NCI-H1417 treated with DMSO at 0.1 percent for 48 hours (cell line): ENCODE results near the gene CDC73.
"Not testable (repeated sequence)": the region's sequence is repeated elsewhere in the genome, so short reads cannot be mapped to it uniquely, and the experiment has no call there.

Experiments
- DNase-seq: peaks from one replicate; lab custom pipeline; 2025; lab: John Stamatoyannopoulos, UW

The CDC73 gene

DNA sequence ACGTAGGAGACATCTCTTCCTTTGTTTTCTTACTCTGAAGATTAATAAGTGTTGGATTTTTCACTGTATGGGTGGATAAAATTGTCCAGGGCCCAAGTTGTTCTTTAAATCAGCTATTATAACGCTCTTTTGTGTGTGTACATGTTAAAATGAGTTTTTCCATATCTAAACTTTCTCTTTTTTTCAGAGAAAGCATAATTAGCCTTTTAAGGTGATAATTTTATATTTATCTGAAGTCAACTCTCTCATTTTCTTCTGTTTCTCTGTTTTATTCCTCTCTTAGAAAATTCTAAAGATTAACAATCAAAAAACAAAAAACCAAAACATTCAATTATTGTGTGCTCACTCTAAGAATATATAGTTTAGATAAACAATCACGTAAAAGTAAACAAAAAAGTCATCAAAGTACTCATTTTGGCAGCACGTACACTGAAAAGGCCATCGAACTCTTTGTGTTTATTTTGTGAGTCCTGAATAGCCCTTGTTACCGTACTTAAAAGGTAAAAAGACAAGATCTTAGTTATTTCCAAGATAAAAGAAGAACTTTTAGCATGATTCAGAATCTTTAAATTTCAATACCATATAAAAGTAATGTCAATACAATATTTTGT, 7.2 kb upstream of the CDC73 start:
- no peak for DNase-seq

DNA sequence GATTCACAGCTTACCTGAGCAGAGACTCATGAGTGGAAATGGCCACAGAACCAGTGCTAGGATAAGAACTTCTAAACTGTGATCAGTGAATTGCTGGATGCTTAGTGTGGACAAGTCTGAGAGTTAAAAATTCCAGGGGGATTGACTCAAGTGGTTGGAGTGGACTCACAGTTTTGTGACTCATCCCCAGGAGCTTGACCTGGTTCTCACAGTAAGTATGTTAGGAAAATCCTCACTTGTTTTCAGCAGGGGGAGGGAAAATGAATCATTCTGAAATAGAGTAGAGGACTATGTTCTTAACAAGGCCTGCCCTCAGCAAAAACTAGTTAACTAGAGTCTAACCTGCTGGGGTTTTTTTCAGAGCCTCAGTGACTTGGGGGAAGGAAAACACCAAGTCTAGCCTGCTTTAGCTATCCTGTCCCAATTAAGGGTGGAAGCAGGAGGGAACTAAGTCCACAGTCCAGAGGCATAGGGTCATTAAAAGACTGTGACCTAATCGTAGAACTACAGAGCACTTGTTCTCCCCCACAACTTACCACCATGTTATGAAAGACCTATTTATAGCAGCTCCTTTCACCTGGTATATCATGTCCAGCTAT, 6.1 kb upstream of the CDC73 start:
- DNase-seq: no peak

DNA sequence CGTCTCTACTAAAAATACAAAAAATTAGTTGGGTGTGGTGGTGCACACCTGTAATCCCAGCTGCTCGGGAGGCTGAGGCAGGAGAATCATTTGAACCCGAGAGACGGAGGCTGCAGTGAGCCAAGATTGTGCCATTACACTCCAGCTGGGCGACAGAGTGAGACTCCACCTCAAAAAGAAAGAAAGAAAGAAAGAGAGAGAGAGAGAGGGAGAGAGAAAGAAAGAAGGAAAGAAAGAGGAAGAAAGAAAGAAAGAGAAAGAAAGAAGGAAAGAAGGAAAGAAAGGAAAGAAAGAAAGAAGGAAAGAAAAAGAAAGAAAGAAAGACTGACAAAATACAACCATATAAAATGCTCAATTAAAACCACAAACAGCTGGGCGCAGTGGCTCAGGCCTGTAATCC, 4.7 kb upstream of the CDC73 start:
- not testable (repeated sequence) for DNase-seq

DNA sequence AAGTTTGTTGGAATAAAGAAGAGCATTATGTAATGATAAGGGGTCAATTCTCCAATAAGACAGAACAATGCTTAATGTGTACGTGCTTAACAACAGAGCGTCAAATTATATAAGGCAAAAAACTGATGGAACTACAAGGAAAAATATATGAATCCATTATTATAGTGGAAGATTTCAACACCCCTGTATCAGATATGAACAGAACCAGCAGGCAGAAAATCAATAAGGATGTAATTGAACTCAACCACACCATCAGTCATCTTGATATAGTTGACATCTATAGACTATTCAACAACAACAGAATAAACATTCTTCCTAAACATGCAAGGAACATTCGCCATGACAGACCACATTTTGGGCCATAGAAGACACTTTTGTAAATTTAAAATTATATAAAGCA, 3.6 kb upstream of the CDC73 start:
- no peak for DNase-seq

DNA sequence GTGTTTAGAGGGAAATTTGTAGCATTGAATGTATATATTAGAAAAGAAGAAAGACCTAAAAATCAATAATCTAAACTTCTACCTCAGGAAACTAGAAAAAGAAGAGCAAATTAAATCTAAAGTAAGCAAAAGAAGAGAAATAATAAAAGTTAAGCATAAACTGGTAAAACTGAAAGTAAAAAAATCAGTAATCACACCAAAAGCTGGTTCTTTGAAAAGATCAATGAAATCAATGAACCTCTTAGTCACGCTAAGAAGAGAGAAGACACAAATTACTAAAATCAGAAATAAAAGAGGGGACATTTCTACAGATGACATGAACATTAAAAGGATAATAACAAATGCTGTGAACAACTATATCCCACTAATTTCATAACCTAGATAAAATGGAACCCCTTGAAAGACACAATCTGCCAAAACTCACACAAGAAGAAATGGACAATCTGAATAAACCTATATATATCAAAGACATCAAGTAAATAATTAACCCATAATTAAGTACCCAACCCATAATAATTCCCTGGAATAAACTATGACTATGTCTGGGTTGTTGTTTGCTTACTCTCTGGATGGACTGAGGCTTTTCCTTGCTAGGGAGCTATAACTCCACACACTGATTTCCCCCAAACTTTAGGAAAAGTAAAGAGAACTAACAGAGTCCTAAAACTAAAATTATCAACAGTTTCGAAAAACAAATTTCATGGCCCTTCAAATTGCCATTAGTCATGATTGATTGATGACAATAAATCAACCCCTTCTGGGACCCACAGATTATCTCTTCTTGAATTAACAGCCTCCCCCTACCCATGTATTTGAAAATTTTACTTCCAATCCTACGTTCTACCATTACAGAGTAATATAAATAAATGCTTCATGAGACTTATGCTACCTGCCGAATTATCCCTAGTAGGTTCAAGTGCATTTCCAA, 2.8 kb upstream of the CDC73 start:
- no peak for DNase-seq

DNA sequence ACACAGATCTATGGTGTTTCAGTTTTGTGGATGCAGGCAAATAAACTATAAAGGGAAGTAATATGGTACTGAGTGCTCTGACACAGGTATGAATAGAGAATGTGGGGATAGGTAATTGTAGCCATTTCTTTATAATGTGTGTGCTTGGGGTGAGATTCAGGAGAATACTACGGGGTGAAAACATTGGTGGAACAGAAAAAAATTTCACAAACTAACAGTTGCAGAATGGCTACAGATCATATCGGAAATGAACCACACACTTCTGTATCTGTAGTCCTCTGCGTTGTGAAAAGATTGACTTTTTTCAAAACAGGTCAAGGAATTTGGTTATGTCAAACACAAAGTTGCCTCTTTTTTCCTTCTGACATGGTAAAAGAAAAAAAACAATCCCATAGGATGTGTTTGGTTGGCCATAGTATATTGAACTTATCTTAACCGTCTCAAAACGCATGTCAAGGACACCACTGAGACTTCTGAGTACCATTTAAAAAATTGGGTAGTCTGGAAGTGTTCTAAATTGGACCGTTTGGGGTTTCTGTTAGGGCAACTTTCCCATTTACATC, 1.1 kb upstream of the CDC73 start:
- no peak for DNase-seq

DNA sequence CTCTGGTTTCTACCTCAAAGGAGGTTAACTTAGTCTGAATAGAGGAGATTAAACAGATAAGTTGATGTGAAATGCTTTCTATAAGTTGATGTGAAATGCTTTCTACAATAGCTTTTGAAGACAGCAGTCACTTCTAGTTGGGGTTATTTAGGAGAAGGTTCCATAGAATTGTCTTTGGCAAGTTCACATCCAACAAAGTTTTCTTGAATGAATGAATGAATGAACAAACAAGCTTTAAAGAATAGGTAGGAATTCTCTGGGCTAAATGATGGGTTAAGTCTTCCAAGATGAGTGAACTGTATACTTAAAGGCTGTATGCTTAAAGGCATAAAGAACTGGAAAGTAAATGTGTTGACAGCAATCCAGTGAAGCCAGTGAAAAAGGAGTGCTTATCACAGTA, 1.9 kb downstream of the CDC73 start:
- no peak for DNase-seq

DNA sequence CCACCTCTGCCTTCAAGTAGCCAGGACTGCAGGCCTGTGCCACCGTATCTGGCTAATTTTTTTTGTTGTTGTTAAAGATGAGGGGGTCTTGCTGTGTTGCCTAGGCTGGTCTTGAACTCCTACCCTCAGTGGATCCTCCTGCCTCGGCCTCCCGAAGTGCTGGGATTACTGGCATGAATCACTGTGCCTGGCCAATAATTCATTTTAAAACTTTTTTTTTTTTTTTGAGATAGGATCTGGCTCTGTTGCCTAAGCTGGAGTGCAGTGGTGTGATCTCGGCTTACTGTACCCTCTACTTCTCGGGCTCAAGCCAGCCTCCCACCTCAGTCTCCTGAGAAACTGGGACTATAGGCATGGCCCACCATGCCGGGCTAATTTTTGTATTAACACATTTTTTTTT, 3.5 kb downstream of the CDC73 start:
- no peak for DNase-seq

DNA sequence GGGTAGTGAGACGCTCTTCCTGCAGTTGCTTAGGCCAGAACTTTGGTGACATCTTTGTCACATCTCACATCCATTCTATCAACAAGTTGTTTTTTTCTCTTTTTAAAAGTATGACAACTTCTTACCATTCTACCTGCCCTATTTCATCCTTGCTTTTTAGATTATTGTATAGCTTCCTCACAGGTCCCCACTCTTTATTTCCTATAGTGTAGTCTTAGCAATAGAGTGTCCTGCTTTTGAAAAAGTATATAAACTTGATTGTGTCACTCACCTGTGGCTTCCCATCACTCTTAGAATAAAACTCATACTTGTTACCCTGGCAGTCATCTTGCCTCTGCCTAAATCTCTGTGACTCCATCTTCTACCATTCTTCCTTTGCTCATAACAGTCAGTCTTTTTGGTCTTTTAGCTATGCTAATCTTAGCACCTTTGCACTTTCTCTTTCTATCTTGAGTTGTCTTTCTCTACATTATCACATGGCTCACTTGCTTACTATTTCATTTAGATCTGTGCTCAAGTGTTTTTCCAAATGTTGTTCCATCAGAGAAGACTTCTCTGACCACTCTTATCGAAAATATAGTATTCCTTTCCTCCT, 9.5 kb downstream of the CDC73 start:
- no peak for DNase-seq

DNA sequence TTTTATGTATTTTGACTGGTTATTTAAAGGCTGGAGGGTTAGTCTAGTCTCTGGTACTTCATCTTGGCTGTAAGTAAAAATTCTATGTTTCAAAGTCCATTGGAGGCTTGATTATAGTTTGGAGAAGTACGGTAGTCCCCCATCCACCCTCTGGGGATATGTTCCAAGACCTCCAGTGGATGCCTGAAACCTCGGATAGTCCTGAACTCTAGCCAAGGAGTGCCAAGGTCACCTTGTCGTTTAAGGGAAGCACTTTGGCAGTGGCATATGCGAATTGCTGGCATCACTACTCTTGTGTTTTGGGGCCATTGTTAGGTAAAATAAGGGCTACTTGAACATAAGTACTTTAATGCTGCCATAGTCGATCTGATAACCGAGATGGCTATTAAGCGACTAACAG, 18.4 kb downstream of the CDC73 start:
- no peak for DNase-seq

DNA sequence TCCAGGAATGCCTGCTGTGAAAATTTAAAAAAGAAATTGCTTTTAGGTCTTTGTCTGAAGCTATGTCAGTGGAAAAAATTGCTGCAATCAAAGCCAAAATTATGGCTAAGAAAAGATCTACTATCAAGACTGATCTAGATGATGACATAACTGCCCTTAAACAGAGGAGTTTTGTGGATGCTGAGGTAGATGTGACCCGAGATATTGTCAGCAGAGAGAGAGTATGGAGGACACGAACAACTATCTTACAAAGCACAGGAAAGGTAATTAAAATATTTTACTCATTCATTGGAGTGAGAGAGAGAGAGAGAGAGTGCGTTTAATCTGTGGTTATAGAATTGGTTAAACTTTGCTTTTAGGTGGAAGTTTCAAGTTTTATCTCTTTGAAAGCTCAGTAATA, 20.0 kb downstream of the CDC73 start:
- no peak for DNase-seq

DNA sequence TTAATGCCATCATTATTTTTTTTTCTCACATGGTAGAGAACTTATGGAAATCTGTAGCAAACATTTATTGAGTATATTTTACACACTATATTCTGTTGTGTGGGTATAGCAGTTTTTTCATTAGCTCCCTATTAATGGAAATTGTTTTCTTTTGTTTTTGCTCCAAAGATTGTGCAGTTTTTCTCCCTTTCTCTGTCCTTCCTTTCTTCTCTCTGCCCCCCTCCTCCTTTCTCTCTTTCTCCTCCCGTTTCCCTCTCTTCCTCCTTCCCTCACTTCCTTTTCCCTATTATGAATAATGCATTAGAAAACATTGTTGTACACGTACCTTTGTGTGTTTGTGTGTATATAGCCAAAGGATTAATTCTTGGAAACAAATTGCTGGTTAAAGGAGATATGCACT, 20.6 kb downstream of the CDC73 start:
- no peak for DNase-seq

DNA sequence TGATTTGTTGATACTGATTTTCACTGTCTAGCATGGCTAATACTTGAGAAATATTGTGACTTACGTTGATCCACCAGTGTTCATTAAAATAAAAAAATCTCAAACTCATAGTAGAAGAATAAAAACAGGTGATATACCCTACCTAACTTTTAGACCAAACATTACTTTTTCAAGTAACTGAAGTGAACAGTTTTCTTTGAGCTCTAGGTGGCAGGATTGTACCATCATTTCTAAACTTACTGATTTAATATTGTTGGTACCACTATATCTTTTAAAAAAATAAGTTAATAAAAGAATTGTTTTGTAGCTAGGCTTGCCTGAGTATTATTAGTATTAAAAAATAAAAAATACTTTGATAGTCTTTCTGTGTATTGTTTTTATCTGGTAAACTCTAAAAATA, 21.5 kb downstream of the CDC73 start:
- DNase-seq: no peak

DNA sequence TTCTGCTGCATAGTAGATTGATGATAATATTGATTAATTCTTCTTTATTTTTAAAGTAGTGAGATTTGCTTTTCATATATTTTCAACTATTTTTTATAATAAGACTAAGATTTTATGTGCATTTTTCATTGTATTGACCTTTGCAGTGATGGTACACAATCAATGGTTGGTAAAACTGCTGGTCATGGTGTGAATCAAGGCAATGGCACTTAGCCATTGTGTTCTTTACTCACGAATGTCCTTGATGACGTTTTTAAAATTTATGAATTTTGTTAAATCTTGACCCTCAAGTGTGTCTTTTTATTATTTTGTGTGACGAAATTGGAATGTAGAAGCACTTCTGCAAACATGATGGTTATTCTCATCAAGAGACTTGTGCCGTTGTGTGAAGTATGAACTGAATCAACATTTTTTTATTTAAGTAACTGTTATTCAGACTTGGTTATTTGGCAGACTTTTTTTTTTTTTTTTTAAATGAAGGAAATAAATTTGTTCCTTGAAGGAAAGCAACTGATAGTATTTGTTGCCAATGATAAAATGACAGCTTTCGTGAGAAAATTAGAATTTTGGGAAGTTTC, 22.6 kb downstream of the CDC73 start:
- DNase-seq: no peak

DNA sequence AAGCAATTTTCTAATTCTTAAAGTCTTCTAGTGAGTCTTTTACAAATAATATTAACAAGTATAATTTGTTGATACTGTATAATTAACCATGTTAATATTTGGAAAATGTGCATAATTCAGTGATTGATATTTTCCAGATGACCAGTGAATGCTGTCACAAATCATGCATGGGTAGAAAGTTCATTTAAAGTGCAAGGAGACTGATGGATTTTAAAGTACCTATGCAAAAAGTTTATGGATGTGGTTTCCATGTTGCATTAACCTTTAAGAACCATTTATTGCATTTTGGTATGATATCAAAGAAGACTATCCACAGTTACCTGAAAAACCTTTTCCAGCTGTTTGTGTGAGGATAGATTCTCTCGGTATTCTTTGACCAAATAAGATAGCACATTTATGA, 23.2 kb downstream of the CDC73 start:
- no peak for DNase-seq

DNA sequence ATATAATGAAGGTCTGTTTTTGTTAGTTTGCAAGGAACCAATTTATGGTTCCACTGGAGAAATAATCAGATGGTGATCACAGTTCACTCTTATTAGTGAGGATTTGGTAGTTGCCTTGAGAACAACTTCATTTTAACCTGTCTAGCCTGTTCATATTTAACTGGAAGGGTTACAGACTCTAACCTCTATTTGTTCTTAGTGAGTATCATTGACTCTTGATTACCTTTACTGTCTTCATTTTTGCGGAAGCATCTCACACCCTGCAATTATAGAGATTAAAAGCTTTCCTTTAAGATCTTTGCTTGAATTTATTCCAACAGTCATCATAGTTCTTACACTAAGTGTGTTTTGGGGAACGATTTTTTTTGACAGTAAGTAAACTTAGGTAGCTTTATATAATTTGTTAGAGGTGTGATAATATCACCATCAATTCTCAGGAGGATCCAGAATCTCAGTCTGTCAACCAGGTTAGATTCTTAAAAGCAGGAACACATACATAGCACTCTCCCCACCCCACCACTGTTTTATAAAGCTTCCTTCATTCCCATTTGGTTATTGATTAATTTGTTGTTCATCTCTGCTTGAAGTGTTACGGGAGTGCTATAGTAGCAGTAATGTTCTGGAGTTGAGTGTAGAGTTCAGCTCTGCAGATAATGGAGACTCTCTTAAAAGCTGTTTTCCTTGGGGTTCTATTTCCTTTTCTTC, 34.4 kb downstream of the CDC73 start:
- no peak for DNase-seq

DNA sequence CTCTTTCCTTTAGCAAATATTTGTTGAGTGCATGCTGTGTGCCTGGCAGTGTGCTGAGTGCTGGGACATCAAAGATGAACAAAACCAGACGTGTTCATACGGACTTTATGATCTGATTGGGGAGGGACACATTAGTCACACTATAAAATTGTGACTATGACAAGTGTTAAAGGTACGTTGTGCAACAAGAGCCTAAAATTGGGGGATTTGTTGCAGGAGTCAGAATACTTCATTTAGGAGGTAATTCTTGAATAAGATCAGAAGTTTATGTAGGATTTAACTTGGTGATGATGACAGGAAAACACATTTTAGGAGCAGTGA, 35.0 kb downstream of the CDC73 start:
- no peak for DNase-seq

DNA sequence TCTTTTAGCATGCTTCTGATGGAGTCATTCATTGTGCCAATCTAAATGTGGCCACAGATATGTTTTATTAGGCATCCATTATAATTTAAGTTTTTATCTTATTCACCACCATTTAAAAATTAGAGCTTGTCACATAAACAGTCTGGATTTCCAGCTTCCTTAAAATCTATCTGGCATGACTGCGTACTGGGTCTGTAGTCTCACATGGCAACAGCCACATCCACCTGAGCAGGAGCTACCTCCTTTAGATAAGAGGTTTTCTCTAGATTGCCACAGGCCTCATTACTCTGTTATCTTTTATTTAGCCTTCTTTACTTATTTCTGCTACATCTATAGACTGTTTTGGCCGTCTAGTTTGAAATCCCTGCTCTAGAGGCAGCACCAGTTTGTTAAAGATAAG, 35.5 kb downstream of the CDC73 start:
- DNase-seq: no peak

DNA sequence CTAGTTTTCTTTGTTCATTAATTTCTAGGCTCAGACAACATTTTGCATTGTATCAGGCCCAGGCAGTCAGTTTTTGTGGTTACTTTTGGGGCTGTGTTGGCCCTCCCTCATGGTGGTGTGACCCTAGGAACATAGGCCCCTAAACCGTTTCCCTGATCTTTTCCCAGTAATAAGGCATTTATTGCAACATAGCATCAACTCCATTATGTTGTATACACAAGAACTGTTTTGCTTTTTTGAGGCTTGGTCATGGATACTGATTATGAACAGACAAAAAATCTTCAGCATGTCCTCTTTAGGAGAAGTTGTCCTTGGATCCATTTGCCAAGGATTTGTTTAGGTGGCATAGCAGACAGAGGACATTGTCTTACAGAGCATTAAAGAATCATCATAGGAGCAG, 54.3 kb downstream of the CDC73 start:
- DNase-seq: no peak

DNA sequence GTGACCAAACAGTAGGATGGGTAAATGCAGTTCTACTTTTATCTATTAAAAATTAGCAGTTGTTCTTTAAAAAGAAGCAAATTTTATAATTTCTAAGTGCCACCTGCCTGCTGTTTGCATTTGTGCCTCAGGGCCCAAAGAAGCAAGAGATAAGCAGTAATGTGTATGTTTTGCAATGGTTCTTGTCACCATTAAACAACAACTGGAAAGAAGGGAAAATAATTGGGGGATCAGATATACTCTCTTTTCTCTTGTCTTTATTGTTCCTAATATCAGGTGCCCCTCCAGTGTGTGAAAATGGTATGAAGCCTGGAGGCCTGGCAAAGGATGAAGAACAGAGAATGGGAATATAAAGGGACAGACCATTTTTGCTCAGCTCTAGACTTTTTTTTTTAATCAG, 55.0 kb downstream of the CDC73 start:
- DNase-seq: no peak

DNA sequence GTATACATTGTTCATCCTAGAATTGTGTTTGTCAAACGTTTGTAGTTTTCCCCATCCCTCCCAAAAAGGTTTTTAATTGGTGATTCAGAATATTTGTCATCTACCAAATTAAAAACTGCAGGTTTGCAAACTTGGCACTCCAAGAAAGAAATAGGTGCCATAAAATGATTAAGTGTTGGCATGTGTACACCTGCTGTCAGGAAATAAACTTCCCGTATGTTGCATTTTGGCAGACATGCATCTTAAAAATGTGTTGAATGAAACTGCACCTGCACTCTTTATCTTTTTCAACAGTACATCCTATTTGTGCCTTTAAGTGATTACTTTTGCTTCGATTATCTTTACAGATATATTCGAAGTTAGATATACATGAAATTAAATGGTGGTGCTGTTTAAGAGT, 57.3 kb downstream of the CDC73 start:
- DNase-seq: no peak

DNA sequence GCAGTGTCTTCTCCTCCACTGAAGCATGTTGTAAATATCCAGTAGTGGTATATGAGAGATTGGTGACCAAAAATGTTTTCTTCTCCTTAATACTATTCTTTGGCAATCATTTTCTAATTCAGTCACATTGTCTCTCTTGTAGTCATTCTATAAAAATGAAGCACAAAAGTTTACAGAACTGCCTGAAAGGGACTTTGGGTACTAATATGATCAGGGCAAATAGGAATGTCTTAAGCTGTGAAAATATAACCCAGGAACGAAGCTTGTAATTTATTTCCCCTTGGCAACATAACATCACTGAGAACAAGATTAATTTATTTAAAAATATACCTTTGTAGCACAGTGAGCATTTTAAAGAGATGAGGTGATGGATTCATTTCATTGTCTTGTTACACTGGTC, 59.7 kb downstream of the CDC73 start:
- DNase-seq: no peak
